COLO668 (cell line): ENCODE results near the gene AFF2.

Experiments used
- DNase-seq: peaks from one replicate; lab custom pipeline; 2025; ENCODE audit not compliant: unreplicated experiment; lab: John Stamatoyannopoulos, UW

AFF2 gene

DNA sequence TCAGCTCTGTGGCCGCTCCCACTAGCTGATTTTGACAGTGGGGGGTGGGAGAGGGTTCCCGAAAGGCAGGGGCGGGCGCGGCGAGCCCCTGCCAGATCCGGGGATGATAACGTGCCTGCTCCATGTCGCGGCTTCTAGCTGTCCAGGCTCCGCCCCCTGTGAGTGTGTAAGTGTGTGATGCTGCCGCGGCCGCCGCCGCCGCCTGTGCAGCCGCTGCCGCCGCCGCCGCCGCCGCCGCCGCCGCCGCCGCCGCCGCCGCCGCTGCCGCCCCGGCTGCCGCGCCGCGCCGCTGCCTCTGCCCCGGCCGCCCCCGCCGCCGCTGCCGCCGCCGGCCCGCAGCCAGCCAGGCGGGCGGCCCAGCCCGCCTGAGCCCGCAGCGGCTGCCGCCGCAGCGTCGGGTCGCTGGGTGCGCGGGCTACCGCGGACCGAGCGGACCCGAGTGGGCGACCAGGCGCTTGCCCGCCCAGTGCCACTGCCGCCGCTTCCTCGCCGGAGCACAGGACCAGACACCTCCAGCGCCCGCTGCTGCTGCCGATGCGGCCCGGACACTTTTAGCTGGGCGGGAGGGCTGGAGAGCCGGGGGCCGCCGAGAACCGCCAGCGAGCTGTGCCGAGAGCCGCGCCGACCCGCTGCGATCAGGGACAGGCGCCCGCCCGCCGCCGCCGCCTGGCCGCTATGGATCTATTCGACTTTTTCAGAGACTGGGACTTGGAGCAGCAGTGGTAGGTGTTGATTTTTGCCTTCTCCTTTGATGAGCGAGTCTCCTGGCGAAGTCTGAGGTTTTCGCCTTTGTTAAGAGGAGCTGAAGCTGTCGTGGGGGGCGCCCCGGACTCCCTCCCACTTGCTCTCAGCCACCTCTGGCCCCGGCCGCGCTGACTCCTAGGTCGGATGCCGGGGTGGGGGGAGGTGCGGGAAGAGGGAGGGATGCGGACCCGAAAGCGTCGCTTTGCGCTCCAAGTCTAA is at the start of gene AFF2:
Gene AFF2, plus strand, starts transcription at position 195 of the 963 bp plus-strand sequence. Its CDS starts 481 bp downstream, at position 676.
- peak; percentile 32 for DNase-seq

DNA sequence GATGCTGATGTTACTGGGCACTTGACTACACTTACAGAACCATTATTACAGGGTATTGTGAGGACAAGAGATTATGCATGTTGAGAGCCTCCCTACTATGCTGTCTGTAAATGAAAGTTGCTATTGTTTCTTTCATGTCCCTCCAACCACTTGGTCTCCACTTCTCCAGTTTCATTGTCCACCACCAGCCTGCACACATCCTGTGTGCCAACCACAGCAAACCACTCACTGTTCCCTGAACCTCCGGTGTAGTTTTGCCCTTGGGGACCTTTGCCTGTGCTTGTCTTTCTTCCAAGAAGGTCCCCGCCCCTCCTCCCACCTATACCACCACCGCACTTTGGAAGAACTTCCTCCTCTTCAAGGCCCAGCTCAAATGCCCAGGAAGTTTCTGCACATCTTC is 43.1 kb upstream of the AFF2 start:
- no peak for DNase-seq

DNA sequence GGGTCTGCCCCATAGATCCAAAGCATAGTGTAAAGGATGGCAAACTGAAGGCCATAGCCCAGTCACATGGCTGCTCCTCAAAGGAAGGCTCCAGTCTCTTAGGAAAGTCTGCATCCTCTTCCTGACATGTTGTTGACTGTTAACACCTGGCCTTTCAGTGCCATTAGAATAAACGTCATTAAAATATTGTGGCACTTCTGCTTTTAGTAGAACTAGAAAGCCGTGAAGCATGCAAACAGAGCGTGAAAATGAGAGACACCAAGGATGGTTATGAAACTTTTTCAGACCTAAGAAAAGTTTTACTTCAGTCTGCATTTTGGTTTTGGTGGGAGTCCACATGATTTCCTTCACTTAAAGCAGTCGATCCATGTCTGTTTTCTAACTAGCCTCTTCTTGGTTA is 41.1 kb upstream of the AFF2 start:
- DNase-seq: no peak

DNA sequence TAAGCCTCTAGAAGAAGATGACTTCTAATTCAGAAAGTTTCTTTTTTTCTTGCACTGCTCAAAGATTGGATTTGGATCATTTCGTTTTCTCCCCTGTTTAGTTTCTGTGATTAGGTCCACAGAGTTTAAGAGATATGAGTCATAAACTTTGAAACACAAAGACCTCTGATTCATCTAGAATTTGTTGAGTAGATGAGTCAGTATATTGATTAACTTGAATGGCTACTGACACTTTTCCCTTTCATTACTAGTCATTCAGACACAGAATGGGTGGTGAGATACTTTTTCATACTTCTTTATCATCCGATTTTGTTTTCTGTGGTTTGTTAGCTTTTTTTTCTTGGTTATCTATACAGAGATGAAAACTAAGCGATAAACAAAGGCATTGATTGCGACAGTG is 34.1 kb upstream of the AFF2 start:
- no peak for DNase-seq

- DNase-seq: no peak
These were observed 30.1 kb upstream of the AFF2 start for GRCh38 chrX:148470324-148470723.

- no peak for DNase-seq
These were observed 26.4 kb upstream of the AFF2 start for GRCh38 chrX:148474030-148474429.

- DNase-seq: no peak
These were observed 8.4 kb upstream of the AFF2 start for GRCh38 chrX:148492057-148492456.

- DNase-seq: no peak
These were observed 5.2 kb upstream of the AFF2 start for GRCh38 chrX:148495176-148495575.

DNA sequence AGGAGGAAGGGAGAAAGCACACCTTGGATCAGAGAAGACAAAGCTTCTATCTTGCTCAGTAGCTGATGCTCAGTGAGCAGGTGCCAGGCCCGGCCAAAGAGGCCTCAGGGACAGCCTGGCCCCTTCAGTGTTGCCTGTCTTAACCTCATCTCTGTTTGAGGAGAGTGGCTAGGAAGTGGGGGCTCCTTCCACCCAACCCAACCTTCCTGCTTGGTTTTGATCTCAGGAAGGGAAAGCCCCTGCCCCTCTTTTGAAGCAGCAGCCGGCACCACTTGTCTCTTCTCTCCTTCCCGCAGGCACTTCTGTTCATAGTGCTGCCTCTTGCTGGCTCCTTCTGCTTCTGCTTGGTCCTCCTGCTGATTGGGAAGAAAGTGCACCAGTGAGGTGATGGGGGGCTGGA is 2.4 kb upstream of the AFF2 start:
- DNase-seq: no peak

DNA sequence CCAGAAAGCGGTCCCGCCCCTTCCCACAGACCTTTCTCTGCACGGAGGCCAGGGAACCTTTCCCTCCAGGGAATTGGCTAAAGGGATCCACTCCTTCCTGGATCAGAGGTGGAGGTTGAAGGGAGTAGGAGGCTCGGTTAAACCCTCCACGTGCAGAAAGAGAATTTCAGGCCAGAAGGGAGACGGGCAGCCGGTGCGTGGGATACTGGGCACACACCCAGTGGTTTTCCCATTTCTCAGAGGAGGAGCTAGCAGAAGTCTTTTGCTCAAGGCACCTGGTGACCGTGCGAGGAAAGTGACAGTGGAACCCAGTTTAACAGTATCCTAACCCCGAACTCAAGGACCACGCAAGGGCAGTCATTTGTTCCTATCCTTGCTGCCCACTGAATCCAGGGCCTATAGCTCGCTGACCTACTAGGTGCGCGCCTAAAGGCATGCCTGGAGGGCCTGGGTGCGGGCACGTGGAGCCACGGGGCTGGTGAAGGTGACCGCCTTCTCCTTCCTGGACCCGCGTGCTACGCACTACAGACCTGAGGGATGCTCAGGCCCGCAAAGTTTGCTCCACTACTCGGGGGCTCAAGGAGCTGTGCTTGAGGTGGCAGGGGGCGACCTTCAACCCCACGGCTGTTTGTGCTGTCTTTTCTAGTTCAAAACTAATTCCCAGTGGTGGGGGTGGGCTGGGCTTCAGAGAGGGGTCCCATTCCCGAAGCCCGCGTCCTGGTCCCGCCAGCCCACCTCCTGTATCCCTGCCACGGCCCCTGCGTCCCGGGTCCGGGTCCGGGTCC is 587 bp upstream of the AFF2 start:
- DNase-seq: no peak

GRCh38 chrX:148501386-148502066 is 1.1 kb downstream of the AFF2 start:
- peak; percentile 32 for DNase-seq

- DNase-seq: no peak
These were observed 4.1 kb downstream of the AFF2 start for GRCh38 chrX:148504506-148504905.

GRCh38 chrX:148507418-148507817 is 7.0 kb downstream of the AFF2 start:
- DNase-seq: no peak

DNA sequence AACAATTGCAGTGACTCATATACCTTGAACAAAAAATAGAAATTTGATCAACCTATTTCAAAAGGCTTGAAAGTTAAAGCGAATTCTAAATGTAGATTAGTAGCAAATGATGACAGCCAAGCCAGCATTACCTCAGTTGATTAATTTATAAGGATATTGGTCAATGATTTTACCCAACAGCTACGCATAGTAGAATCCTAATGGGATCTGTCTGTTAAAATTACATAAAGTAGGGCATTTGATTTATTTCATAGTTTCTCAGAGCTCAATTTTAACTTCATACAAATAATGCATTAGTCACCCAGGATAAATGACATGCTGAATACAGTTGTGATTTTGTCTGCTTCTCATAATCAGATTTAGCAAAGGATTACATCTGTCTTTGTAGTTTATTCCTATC is 12.0 kb downstream of the AFF2 start:
- no peak for DNase-seq

- no peak for DNase-seq
These were observed 13.2 kb downstream of the AFF2 start for GRCh38 chrX:148513661-148514060.

GRCh38 chrX:148517176-148517575 is 16.8 kb downstream of the AFF2 start:
- DNase-seq: no peak

DNA sequence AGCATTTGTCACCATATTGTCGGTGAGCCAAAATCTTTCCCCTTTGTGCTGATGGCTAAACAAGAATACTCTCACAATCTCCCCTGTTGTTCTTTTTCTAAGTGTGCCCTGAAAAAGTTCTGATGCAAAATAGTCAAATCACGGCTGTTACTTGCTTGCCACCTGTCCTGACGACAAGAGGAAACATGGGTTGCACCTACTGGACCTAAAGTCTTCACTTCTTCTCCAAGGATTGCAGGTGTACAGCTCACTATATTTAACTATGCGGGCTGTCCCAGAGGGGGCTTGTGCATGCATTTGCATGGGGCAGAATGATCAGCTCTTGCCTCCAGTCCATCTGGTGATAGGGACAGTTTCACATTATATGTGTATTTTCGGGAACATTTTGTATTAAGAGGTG is 21.6 kb downstream of the AFF2 start:
- DNase-seq: no peak

GRCh38 chrX:148523303-148524080 is 23.1 kb downstream of the AFF2 start:
- no peak for DNase-seq

DNA sequence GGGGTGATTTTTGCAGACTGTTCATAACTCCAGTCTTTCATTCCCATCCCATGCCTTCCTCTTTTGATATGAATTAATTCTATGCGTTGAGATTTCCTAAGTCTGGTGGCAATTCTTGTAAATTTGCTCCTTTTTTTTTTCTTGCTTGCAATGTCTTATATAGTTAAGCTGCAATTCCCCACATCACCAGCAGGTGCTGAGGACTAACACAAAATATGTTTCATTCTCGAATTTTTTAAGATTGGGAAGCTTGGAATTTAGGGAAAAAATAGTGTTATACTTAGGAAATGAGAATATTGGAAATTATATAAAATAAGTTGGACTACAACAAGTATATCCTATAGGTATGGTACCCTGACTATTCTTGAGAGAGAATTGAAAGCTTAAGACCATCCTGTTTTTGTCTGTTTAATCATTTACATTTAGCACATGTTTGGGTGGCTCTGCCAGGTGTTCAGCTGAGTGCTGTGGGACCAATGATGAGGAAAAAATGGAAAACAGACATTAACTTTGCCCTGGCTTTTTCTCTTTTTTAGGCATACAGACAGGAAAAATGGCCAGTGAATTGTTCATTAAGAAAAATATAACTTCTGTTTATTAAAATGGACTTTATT is 30.2 kb downstream of the AFF2 start:
- peak; percentile 1 for DNase-seq

- no peak for DNase-seq
These were observed 33.9 kb downstream of the AFF2 start for GRCh38 chrX:148534291-148534690.
